SK-N-SH treated with all-trans-retinoic acid at 6 μM for 48 hours (cell line): ENCODE results near the gene GRAP2.

ENCODE experiments used
- ATAC-seq: fragments of 200-7000 bp; cut with Tn5 transposase; 3 replicates; pipeline ENCODE4 v1.9.1; 2020; ENCODE audit warnings: mild to moderate bottlenecking, moderate library complexity
- BACH2 ChIP-seq: fragments of 250-450 bp; sonication (Bioruptor Pico); IDR thresholded peaks from 2 replicates; pipeline ENCODE4 v1.9.0; 2021; ENCODE audit warnings: mild to moderate bottlenecking, borderline replicate concordance
- CSDC2 ChIP-seq: fragments of 250-450 bp; sonication (Bioruptor Pico); IDR thresholded peaks from 2 replicates; pipeline ENCODE4 v1.5.0; 2020; ENCODE audit warnings: mild to moderate bottlenecking, moderate library complexity
- CSRNP3 ChIP-seq: fragments of 250-450 bp; sonication (Bioruptor Pico); IDR thresholded peaks from 2 replicates; pipeline ENCODE4 v1.5.1; 2021; ENCODE audit warnings: mild to moderate bottlenecking, moderate library complexity
- ESRRG ChIP-seq: fragments of 250-450 bp; sonication (Bioruptor Pico); IDR thresholded peaks from 2 replicates; pipeline ENCODE4 v1.6.1; 2021; ENCODE audit warnings: mild to moderate bottlenecking
- GLIS3 ChIP-seq: fragments of 250-450 bp; sonication (Bioruptor Pico); IDR thresholded peaks from 2 replicates; pipeline ENCODE4 v1.5.0; 2020; ENCODE audit warnings: mild to moderate bottlenecking, moderate library complexity
- ISL1 ChIP-seq: fragments of 250-450 bp; sonication (Bioruptor Pico); IDR thresholded peaks from 2 replicates; pipeline ENCODE4 v2.1.2; 2022; ENCODE audit warnings: mild to moderate bottlenecking, moderate library complexity
- OSR1 ChIP-seq: fragments of 250-450 bp; sonication (Bioruptor Pico); IDR thresholded peaks from 2 replicates; pipeline ENCODE4 v1.8.0; 2022; ENCODE audit warnings: moderate library complexity, mild to moderate bottlenecking, inconsistent platforms
- PPARA ChIP-seq: fragments of 250-450 bp; sonication (Bioruptor Pico); IDR thresholded peaks from 2 replicates; pipeline ENCODE4 v1.5.0; 2020; ENCODE audit warnings: mild to moderate bottlenecking, borderline replicate concordance
- RARB ChIP-seq: fragments of 250-450 bp; sonication (Bioruptor Pico); IDR thresholded peaks from 2 replicates; pipeline ENCODE4 v1.8.0; 2021; ENCODE audit warnings: mild to moderate bottlenecking, moderate library complexity
- TCF4 ChIP-seq: fragments of 250-450 bp; sonication (Bioruptor Pico); IDR thresholded peaks from 2 replicates; pipeline ENCODE4 v1.8.0; 2021; ENCODE audit warnings: mild to moderate bottlenecking, moderate library complexity, borderline replicate concordance
- TOX ChIP-seq: fragments of 250-450 bp; sonication (Bioruptor Pico); IDR thresholded peaks from 2 replicates; pipeline ENCODE4 v1.8.0; 2021; ENCODE audit warnings: mild to moderate bottlenecking, moderate library complexity, borderline replicate concordance
- TSHZ2 ChIP-seq: fragments of 250-450 bp; sonication (Bioruptor Pico); IDR thresholded peaks from 2 replicates; pipeline ENCODE4 v1.5.0; 2020; ENCODE audit warnings: mild to moderate bottlenecking, moderate library complexity
- ZC3H10 ChIP-seq: fragments of 250-450 bp; sonication (Bioruptor Pico); IDR thresholded peaks from 2 replicates; pipeline ENCODE4 v1.5.1; 2021; ENCODE audit warnings: mild to moderate bottlenecking, moderate library complexity
- ZFP3 ChIP-seq: fragments of 250-450 bp; sonication (Bioruptor Pico); IDR thresholded peaks from 2 replicates; pipeline ENCODE4 v1.5.0; 2020; ENCODE audit warnings: mild to moderate bottlenecking, moderate library complexity
- ZFP30 ChIP-seq: fragments of 450-650 bp; formaldehyde crosslinking; IDR thresholded peaks from 2 replicates; pipeline ENCODE4 v1.5.0; 2022; ENCODE audit warnings: mild to moderate bottlenecking, moderate library complexity
- ZNF565 ChIP-seq: fragments of 450-650 bp; formaldehyde crosslinking; conservative IDR thresholded peaks from 2 replicates; pipeline ENCODE4 v1.5.0; 2020; ENCODE audit warnings: low read depth, mild to moderate bottlenecking, moderate library complexity
- ZNF70 ChIP-seq: fragments of 450-650 bp; formaldehyde crosslinking; IDR thresholded peaks from 2 replicates; pipeline ENCODE4 v1.5.0; 2020; ENCODE audit warnings: mild to moderate bottlenecking, moderate library complexity
- ZNF8 ChIP-seq: fragments of 450-650 bp; formaldehyde crosslinking; IDR thresholded peaks from 2 replicates; pipeline ENCODE4 v1.5.0; 2020; ENCODE audit warnings: mild to moderate bottlenecking, moderate library complexity
- TF ChIP-seq, protein P1 (sequence below): fragments of 250-450 bp; sonication (Bioruptor Pico); IDR thresholded peaks from 2 replicates; pipeline ENCODE4 v1.8.0; 2020; ENCODE audit warnings: mild to moderate bottlenecking, moderate library complexity, borderline replicate concordance
- TF ChIP-seq, protein P2 (sequence below): fragments of 250-450 bp; sonication (Bioruptor Pico); IDR thresholded peaks from 2 replicates; pipeline ENCODE4 v1.8.0; 2021; ENCODE audit warnings: low read depth, mild to moderate bottlenecking, moderate library complexity, borderline replicate concordance
- TF ChIP-seq, protein P3 (sequence below): fragments of 250-450 bp; sonication (Bioruptor Pico); IDR thresholded peaks from 2 replicates; pipeline ENCODE4 v1.5.1; 2020; ENCODE audit warnings: low read depth, mild to moderate bottlenecking, moderate library complexity

Gene GRAP2

DNA sequence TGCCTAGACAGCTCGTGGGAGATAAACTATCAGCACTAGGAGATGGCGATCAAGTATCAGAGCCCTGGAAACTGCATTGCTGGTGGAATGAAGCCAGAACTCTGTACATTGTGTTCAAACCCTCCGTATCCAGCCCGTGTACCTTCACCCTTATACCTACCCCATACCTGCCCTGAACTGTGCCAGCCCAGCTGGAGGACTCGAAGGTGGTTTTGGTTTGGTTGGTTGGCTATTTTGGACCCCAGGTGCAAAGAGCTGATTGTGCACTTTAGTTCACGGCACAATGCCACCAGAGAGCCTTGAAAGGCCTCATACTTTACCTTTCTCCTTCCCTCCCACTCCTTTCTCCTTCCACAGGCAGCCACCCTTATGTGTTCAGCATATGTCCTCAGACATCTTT lies 109.9 kb downstream of the GRAP2 start (continued):
- no peak for TF ChIP-seq TCF4
- TF ChIP-seq TOX: no peak
- TF ChIP-seq OSR1 (CRISPR knock-in tag): no peak
- TF ChIP-seq ZFP30 (CRISPR knock-in tag): no peak
- TF ChIP-seq ZC3H10 (CRISPR knock-in tag): no peak
- no peak for TF ChIP-seq GLIS3 (CRISPR knock-in tag)

- TF ChIP-seq PPARA (CRISPR knock-in tag): no peak
- no peak for TF ChIP-seq ZNF8 (CRISPR knock-in tag)
- no peak for TF ChIP-seq TOX
- TF ChIP-seq ZFP3 (CRISPR knock-in tag): no peak
- no peak for TF ChIP-seq GLIS3 (CRISPR knock-in tag)
- TF ChIP-seq ESRRG: no peak
- no peak for TF ChIP-seq ZNF70 (CRISPR knock-in tag)
- no peak for TF ChIP-seq RARB (CRISPR knock-in tag)
- no peak for TF ChIP-seq BACH2 (CRISPR knock-in tag)
- TF ChIP-seq, protein P1, sequence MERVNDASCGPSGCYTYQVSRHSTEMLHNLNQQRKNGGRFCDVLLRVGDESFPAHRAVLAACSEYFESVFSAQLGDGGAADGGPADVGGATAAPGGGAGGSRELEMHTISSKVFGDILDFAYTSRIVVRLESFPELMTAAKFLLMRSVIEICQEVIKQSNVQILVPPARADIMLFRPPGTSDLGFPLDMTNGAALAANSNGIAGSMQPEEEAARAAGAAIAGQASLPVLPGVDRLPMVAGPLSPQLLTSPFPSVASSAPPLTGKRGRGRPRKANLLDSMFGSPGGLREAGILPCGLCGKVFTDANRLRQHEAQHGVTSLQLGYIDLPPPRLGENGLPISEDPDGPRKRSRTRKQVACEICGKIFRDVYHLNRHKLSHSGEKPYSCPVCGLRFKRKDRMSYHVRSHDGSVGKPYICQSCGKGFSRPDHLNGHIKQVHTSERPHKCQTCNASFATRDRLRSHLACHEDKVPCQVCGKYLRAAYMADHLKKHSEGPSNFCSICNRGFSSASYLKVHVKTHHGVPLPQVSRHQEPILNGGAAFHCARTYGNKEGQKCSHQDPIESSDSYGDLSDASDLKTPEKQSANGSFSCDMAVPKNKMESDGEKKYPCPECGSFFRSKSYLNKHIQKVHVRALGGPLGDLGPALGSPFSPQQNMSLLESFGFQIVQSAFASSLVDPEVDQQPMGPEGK (CRISPR knock-in tag): no peak
- TF ChIP-seq ZNF565 (CRISPR knock-in tag): no peak
- no peak for TF ChIP-seq ZFP30 (CRISPR knock-in tag)
- no peak for ATAC-seq
Measured at GRCh38 chr22:40014667-40015248, 113.9 kb downstream of the GRAP2 start.

DNA sequence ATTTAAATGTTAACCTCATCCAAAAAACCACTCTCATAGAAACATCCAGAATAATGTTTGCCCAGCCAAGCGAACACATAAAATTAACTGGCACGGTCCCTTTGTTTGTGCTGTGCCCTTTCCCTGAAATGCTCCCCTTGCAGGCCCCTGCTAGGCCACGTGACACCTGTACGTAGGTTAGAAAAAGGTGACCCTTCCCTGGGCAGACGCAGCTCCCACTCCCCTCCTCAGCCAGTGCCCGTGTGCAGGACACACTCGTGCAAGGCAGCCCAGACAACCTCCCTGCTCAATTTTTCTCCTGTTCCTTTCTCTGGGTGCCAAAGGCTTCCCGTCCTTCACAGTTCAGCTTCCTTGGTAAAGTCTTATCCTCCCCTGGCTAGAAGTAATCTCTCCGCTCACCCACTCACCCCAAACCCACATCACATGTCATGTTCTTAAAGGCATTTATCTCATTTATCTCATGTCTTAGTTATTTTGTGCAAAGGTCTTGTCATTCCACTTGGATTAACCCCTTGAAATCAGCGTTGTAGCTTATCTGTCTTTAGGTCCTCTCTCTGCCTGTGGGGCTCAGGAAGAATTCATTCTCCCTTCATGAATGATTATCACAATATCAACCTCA lies 114.6 kb downstream of the GRAP2 start:
- TF ChIP-seq ZC3H10 (CRISPR knock-in tag) (no peak), BACH2 (CRISPR knock-in tag) (no peak), CSRNP3 (no peak), CSDC2 (CRISPR knock-in tag) (no peak), RARB (CRISPR knock-in tag) (no peak), ISL1 (CRISPR knock-in tag) (no peak), TSHZ2 (no peak), ZFP3 (CRISPR knock-in tag) (no peak), OSR1 (CRISPR knock-in tag) (no peak), ESRRG (no peak), ZFP30 (CRISPR knock-in tag) (no peak), ZNF565 (CRISPR knock-in tag) (no peak), ZNF8 (CRISPR knock-in tag) (no peak)
- TF ChIP-seq, protein P1 (CRISPR knock-in tag): no peak
- TF ChIP-seq, protein P2, sequence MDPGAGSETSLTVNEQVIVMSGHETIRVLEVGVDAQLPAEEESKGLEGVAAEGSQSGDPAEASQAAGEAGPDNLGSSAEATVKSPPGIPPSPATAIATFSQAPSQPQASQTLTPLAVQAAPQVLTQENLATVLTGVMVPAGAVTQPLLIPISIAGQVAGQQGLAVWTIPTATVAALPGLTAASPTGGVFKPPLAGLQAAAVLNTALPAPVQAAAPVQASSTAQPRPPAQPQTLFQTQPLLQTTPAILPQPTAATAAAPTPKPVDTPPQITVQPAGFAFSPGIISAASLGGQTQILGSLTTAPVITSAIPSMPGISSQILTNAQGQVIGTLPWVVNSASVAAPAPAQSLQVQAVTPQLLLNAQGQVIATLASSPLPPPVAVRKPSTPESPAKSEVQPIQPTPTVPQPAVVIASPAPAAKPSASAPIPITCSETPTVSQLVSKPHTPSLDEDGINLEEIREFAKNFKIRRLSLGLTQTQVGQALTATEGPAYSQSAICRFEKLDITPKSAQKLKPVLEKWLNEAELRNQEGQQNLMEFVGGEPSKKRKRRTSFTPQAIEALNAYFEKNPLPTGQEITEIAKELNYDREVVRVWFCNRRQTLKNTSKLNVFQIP: no peak
- TF ChIP-seq, protein P3, sequence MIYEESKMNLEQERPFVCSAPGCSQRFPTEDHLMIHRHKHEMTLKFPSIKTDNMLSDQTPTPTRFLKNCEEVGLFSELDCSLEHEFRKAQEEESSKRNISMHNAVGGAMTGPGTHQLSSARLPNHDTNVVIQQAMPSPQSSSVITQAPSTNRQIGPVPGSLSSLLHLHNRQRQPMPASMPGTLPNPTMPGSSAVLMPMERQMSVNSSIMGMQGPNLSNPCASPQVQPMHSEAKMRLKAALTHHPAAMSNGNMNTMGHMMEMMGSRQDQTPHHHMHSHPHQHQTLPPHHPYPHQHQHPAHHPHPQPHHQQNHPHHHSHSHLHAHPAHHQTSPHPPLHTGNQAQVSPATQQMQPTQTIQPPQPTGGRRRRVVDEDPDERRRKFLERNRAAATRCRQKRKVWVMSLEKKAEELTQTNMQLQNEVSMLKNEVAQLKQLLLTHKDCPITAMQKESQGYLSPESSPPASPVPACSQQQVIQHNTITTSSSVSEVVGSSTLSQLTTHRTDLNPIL: no peak
- ATAC-seq: no peak
